Right renal cortex interstitium (tissue), 3 donors: ENCODE data around the gene UVRAG. TPM values are rescaled to one million over a fixed set of nuclear protein-coding genes. Genes with fewer than 3 reads are reported as not detected.
"Not testable (repeated sequence)": the region's sequence is repeated elsewhere in the genome, so short reads cannot be mapped to it uniquely, and the experiment has no call there.

ENCODE experiments used
- DNase-seq, 3 donors: peaks; one replicate each; pipeline ENCODE4 v3.0.0-alpha.2; 2013; ENCODE audit warnings: low read depth in 3 of 3, low spot score in 2 of 3
- polyA plus RNA-seq, 3 donors: library from polyadenylated mRNA; unstranded; fragments of 120-200 nt; gene quantifications; one replicate each; pipeline ENCODE4 v1.2.1, GENCODE V29; 2013; ENCODE audit not compliant: insufficient read length in 3 of 3

The UVRAG gene
- polyA plus RNA-seq, 3 donors = 16.4 to 19.5 (median 17.5) TPM

DNA sequence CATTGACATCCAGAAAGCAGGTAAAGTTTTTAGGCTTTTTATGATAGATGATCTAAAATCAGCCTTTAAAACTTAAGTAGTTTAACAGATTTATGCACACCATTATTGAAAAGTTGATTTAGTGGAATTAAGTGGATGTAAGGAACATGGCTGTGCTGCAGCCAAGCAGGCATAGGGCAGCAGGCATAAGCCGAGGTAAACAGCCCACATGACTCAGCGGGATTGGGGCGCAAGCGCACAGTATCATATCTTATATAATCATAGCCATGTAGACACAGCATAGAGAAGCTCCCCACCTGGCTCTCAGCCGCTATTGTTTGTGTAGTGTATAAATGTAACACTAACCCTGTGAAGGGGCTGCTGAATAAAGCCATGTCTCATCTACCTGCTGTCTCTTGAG is 233.8 kb downstream of the UVRAG start:
- no peak for DNase-seq

DNA sequence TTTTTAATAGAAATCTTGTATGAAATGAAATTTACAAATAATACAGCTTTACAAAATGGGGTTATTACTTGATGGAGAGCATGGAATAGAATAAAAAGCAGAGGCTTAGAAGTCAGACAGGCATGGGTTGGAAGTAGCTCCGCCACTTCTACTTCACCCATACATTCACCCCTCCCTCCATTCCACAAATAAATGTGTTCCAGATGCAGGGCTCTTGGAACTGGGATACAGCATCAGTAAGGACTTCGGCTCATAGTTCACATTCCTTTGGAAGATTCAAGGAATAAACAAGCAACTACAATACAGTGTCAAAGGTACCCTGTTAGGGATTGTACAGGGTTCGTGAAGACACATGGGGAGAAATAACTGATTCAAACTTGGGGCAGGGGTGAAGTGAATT is 234.5 kb downstream of the UVRAG start:
- no peak for DNase-seq

DNA sequence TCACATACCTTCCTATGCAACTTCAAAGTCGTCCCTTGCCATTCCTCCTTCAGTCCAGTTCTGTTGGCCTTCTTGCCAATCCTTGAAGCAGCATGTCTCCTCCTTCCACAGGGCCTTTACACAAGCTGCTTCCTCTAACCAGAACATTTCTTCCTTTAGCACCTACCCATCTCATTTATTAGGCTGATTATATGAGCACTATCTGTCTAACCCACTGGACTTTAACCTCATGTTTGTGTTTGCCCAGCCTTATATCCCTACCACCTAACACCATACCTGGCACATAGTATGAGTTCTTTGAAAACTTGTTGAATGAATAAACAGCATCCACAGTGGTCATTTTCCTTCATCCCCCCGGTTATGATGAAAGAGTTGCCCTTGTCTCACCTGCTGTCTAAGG is 236.9 kb downstream of the UVRAG start:
- no peak for DNase-seq

DNA sequence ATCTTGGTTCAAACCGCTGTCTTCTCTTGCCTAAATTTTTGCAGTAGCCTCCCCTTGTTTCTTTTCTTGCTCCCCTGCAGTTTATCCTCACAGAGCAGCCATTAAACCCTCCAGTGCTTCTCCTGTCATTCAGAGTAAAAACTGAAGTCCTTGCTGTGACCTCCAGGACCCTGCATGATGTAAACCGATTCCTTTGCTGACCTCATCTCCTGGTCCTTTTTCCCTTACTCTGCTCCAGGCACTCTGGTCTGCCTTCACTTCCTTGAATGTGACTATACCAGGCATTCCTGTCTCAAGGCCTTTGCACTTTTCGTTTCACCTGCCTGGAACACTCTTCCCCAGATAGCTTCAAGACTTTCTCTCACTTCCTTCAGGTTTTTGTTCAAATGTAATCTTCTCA is 239.3 kb downstream of the UVRAG start:
- no peak for DNase-seq

DNA sequence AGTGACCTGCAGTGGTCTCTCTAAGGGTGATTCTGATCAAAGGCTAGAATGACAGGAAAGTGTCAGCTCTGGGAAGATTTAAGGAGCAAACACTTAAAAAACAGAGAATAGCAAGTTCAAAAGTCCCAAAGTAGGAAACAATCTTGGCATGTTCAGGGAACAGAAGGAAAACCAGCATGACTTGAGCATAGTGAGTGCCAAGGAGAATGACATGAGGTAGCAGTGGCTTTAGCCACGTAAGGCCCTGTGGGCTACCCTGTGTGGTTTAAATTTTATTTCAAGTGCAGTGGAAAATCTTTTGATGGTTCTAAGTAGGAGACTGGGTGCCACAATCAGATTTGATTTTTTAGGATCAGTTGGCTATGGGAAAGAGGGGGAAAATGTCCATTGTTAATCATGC is 241.9 kb downstream of the UVRAG start:
- no peak for DNase-seq

DNA sequence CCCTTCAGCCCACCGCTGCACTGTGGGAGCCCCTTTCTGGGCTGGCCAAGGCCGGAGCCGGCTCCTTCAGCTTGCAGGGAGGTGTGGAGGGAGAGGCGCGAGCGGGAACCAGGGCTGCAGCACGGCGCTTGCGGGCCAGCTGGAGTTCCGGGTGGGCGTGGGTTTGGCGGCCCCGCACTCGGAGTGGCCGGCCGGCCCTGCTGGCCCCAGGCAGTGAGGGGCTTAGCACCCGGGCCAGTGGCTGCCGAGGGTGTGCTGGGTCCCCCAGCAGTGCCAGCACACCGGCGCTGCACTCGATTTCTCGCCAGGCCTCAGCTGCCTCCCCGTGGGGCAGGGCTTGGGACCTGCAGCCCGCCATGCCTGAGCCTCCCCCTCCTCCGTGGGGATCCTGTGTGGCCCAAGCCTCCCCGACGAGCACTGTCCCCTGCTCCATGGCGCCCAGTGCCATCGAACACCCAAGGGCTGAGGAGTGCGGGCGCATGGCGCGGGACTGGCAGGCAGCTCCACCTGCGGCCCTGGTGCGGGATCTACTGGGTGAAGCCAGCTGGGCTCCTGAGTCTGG is 245.5 kb downstream of the UVRAG start:
- not testable (repeated sequence) for DNase-seq

DNA sequence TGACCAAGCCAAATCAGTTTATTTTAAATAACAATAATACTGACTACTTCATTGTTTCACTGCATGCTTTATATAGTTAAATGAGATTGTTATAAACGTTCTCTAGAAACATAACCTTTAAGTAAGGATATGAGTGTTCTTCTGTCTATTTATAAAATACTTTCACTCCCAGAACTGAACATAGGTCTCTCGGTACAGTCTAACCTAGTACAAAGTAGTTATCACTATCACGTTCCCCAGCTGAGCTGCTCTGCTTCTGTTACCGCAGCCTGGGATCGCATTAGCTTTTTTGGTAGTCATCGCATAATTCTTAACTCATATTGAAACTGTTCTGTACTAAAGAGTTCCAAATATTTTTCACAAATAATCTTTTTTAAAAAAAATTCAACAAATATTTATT is 247.7 kb downstream of the UVRAG start:
- DNase-seq = no peak

DNA sequence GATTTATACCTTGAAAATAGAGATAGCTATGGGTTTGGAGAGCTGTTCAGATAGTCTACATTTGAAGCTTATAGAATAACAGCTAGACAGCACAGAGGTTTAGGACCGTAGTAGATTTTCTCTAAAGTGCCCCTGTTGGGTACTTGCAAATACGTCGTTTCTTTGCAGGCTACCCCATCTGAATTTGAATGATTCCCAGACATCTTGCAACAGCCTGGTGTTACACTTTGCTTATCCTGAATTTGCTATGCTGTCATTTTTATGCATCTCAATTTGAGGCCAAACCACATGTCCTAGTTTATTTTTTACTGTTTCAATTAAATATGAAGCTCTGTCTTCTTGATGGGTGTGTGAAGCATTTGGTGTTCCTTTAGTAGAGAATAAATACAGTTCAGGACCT is 249.2 kb downstream of the UVRAG start:
- no peak for DNase-seq

DNA sequence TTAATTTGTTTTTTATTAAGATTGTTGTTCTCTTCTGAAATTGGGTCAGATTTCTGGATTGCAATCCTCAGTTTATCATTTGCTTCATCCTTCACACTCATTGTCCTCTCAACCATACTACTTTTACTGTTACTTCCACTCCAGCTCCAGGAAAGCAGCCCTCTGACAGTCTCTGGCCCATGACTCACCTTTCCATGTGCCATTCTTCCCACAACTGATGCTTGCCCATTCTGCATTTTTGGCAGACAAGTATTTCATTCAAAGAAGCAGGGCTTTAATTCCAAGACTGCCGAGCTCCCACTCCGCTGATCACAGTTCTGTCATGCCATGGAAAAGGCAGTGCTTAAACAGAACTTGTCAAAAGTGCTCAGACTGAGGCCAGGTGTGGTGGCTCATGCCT is 252.1 kb downstream of the UVRAG start:
- no peak for DNase-seq

DNA sequence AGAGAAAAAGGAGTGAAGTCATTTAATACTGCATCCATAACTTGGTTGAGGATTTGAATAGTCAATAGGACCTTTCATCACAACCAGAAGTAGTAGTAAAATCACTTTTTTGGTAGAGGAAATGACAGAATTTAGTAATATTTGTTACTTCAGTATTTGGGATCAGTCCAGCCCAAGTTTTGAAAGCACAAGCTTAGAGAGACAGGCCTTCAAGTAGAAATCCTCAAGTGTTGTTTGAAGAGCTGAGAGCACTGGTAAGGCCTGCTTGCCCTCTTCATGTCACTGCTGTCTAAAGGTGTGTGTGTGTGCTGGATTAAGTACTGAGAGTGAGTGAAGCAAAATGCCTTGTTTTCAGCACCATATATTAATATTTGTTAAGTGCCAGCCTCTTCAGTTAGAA is 254.0 kb downstream of the UVRAG start:
- no peak for DNase-seq

DNA sequence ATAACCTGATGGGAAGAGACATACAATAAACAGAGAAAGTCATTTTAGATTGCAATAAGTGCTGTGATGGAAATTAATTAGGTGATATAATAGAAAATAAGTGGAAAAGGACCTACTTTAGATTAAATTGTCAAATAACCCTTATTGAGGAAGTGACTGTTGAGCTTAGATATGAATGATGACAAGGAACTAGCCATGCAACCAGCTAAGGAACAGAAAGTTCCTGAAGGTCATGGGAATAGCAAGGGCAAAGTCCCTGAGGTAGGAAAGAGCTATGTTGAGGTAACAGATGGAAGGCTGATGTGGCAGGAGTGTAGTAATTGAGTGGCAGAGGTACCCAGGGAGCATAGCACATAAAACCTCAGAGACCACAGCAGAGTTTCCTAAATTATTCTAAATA is 256.1 kb downstream of the UVRAG start:
- no peak for DNase-seq

DNA sequence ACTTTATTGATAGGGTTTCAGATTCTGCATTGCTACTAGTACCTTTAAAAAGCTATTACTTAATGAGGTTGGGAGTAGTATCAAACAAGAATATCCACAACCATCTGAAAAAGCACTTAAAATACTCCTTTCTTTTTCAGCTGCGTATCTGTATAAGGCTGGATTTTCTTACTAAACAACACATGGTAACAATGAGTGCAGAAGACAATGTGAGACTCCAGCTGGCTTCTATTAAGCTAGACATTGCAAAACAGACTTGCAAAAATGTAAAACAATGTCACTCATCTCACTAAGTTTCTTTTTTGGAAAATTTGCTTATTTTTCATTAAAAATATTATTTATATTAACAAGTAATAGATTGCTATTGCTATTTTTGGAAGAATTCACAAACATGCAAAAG is 258.7 kb downstream of the UVRAG start:
- DNase-seq = no peak

DNA sequence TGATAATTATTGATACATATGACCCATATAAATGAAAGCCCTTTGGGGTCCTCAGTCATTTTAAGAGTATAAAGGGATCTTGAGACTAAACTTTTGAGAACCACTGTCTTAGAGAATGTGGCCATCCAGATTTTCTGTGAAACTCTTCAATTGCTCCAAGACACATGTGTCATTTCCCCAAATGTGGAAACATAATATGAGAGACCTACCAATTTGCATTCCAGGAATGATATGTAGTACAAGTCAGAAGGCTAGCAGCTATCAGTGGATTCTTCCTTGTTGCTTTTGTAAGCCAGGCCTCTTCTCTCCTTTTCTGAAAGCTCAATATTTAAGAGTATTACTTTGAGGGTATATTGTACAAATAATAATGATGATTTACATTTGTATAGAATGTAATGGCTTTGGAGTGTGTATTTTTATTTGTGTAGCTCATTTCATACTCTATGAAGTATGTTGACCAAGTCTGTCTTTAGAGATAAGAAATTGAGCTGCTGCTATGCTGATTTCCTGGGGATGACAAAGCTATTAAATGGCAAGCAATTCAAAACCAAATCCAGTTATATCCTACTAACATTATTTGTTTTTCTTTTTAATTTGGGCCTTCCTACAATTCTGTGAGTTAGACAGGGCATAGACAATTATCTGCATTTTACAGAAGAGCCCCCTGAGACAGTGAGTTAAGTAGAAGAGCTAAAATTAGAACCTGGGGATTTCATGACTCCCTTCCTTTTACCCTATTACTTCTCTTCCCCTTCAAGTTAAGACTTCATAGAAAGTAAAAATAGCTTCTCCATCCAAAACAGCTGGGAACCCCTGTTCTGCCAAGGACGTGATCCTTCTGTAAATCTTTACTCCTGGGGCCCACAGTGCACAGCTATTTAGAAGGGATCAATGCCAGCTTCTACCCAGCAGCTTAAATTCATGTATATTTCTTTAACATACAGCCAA is 259.4 kb downstream of the UVRAG start:
- DNase-seq = no peak

DNA sequence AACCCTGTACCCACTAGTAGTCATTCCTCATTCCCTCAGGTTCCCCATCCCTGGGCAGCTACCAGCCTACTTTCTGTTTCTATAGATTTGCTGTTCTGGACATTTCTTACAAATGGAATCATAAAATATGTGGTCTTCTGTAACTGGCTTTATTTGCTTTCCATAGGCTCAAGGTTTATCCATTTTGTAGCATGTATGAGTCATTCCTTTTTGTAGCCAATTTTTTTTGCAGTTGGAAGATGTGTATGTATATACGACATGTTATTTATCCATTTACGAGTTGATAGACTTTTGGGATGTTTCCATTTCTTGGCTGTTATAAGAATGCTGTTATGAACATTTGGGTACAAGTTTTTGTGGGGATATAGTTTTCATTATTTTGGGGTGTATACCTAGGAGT is 260.7 kb downstream of the UVRAG start:
- no peak for DNase-seq

DNA sequence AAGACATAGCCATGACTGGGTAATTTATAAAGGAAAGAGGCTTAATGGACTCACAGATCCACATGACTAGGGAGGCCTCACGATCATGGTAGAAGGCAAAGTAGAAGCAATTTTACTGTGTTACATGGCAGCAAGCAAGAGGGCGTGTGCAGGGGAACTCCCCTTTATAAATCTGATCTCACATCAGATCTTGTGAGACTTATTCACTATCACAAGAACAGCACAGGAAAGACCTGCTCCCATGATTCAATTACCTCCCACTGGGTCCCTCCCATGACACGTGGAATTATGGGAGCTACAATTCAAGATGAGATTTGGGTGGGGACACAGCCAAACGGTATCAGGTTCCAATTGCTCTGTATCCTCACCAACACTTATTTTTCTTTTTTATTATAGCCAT is 261.2 kb downstream of the UVRAG start:
- DNase-seq = not testable (repeated sequence)

DNA sequence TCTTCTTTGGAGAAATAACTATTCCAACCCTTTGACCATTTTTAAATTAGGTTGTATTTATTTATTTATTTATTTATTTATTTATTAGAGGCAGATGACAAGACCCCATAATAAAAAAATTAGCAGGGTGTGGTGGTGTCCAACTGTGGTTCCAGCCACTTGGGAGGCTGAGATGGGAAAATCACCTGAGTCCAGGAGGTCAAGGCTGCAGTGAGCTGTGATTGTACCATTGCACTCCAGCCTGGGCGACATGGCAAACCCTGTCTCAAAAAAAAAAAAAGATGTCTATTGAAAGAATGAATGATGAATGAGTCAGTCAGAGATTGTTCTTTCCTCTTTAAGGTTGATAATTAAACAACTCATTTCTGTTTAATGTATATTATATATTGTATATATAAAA is 261.7 kb downstream of the UVRAG start:
- no peak for DNase-seq

DNA sequence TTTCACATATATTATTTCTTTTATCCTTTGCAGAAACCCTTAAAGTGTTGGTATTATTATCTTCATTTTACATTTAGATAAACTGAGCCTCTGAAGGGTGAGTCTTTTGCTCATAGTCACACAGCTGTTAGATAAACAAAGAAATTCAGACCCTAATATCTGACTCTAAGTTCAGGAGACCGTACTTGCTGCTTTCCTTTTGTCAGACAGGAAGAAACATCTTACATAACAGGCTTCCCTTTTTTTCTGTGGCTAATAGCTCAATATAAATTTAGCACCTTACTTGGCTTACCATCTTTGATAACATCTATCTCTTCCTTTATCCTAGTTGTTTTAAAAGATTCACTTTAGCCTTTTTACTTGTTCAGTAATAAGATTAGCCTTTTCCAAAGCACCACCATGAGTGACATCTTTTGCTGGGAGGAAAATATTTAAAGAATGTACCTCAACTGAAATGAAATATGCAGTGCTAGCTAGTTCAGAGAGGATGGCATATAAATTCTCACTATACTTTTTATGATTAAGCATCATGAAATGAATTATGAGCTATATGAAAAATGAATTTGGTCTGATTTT is 262.7 kb downstream of the UVRAG start:
- DNase-seq = no peak

DNA sequence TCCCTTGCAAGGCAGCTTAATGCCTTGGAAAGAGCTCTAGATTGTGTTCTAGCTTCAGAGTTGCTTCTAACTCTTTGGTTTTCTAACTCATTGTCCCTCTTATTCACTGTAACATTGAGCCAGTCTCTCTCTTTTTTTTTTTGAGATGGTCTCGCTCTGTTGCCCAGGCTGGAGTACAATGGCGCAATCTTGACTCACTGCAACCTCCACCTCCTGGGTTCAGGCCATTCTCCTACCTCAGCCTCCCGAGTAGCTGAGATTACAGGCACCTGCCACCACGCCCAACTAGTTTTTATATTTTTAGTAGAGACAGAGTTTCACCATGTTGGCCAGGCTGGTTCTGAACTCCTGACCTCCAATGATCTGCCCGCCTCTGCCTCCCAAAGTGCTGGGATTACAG is 266.1 kb downstream of the UVRAG start:
- not testable (repeated sequence) for DNase-seq

DNA sequence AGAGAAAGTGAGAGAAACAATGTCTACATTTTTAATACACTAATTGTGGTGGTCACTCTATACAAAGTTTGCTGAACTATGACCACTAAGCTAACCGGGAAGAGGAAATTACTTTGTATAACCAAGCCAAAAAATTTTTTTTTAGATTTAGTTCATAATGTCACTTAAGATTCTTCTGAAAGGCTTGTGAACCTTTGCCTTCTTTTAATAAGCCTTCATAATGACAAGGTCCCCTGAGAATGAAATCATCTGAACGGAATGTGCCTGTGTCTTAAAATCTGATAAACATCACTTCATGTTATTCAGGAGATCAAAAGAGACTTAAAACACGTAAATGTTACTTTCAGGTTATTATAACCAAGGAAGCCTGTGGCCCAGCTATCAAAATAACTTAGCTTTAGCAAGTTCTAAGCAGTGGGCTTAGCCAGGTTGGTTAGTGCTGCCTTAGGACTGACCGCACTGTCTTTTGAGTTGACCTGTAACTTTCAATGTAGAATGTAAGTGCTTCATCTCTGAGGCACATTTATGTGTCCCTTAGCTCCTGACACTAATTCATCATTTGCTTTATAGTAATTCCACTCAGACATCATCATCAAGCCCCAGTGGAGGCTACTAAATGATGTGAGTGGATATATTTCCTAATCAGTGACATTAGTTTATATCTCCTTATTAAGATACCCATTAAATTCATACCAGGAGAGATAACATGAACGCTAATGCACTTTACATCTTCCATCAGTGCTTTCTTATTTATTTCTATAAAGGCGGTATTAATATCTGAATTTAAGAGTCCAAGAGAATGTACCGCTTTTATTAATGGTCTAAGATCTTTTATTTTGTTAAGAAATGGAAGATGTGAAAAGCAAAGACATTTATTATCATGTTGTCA is 268.8 kb downstream of the UVRAG start:
- DNase-seq = no peak

DNA sequence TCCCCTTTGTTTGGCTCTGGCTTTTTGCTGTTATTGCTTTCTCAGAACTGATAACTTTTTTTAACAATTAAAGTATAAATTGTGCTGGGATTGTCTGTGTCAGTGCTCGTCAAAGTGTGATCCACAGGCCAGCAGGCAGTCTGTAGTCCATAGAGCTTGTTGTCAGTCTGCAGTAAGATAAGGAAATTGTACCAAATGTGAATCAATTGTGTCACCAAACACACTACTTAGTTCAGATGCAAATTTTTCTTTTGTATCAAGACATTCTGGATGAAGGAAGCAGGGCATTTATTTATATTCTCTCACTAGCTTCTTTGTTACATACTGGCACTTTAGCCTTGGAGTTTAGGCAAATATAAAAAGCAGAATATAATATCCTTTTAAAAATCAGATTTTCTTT is 270.3 kb downstream of the UVRAG start:
- DNase-seq = no peak
